Neural cell (in vitro differentiated cells): ENCODE measurements around the gene PRG3.

ENCODE experiments used
- EP300 ChIP-seq: fragments of 450-650 bp; conservative IDR thresholded peaks from 2 replicates; pipeline ENCODE4 v1.6.1; 2014; ENCODE audit warnings: antibody characterized with exemption, mild to moderate bottlenecking, moderate library complexity; ENCODE audit not compliant: poor library complexity, severe bottlenecking
- POLR2AphosphoS5 ChIP-seq: IDR thresholded peaks from 2 replicates; pipeline ENCODE4 v1.6.1; 2012
- RAD21 ChIP-seq: fragments of 450-650 bp; conservative IDR thresholded peaks from 2 replicates; pipeline ENCODE4 v1.6.1; 2014; ENCODE audit warnings: antibody characterized with exemption, mild to moderate bottlenecking, moderate library complexity
- SMC3 ChIP-seq: fragments of 450-650 bp; conservative IDR thresholded peaks from 2 replicates; pipeline ENCODE4 v1.6.1; 2014; ENCODE audit warnings: antibody characterized with exemption, mild to moderate bottlenecking, moderate library complexity; ENCODE audit not compliant: poor library complexity
- TAF1 ChIP-seq: IDR thresholded peaks from 2 replicates; pipeline ENCODE4 v1.6.1; 2012; ENCODE audit warnings: low read depth
- TF ChIP-seq, protein P1 (sequence below): fragments of 450-650 bp; IDR thresholded peaks from 2 replicates; pipeline ENCODE4 v1.5.1; 2014; ENCODE audit warnings: antibody characterized with exemption, mild to moderate bottlenecking, moderate library complexity; ENCODE audit not compliant: poor library complexity, severe bottlenecking

DNA sequence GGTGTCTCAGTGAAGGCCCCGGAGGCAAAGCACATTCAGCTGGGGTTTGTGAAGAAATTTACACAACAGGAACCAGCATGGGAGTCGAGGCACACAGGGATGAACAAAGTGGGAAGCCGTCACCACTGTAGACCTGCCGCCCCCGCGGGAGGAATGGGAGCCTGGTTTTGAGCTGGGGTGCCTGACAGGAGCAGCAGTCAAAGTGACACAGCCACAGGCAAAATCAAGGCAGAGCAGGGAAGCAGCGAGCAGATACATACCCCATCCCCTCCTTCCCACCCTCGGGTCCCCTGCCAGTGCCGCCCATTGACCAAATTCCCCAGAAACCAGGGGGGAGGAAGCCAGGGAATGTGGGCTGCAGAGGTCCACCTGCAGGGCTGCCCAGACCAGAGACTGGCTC lies 22.0 kb downstream of the PRG3 start:
- TF ChIP-seq, protein P1, sequence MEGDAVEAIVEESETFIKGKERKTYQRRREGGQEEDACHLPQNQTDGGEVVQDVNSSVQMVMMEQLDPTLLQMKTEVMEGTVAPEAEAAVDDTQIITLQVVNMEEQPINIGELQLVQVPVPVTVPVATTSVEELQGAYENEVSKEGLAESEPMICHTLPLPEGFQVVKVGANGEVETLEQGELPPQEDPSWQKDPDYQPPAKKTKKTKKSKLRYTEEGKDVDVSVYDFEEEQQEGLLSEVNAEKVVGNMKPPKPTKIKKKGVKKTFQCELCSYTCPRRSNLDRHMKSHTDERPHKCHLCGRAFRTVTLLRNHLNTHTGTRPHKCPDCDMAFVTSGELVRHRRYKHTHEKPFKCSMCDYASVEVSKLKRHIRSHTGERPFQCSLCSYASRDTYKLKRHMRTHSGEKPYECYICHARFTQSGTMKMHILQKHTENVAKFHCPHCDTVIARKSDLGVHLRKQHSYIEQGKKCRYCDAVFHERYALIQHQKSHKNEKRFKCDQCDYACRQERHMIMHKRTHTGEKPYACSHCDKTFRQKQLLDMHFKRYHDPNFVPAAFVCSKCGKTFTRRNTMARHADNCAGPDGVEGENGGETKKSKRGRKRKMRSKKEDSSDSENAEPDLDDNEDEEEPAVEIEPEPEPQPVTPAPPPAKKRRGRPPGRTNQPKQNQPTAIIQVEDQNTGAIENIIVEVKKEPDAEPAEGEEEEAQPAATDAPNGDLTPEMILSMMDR: no peak
- no peak for TF ChIP-seq RAD21
- no peak for TF ChIP-seq POLR2AphosphoS5
- TF ChIP-seq EP300: no peak
- no peak for TF ChIP-seq TAF1
- no peak for TF ChIP-seq SMC3
